Measurements from ENCODE around the gene HDGFL3.

Gene HDGFL3

DNA sequence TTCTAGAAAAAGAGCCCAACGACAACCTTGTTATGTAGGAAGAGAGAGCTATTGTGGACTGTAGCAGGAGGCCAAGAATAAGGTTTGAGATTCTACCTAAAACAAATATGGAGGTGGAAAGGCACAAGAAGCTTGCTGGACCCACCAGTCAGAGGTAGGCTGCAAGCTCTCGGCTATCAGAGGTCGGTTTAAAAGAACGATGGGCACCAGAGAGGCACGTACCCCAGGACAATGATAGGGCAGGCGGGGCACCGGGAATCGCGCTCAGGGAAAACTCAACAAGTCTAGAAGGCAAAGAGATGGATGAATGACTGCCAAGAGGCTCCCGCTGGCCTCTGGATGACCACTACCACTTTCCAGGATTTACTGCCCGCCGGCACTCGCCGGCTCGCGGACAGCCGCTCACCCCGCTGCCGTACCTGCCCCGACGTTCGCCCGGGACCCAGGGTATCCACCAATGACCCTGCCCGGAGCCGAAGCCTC, 1.1 kb downstream of the HDGFL3 start:
- ATAC-seq (ENCODE audit: low read depth) = no peak
- DNase-seq (ENCODE audit: low spot score in 2 of 2) = peak in 1 of 2 donors; percentile 16

DNA sequence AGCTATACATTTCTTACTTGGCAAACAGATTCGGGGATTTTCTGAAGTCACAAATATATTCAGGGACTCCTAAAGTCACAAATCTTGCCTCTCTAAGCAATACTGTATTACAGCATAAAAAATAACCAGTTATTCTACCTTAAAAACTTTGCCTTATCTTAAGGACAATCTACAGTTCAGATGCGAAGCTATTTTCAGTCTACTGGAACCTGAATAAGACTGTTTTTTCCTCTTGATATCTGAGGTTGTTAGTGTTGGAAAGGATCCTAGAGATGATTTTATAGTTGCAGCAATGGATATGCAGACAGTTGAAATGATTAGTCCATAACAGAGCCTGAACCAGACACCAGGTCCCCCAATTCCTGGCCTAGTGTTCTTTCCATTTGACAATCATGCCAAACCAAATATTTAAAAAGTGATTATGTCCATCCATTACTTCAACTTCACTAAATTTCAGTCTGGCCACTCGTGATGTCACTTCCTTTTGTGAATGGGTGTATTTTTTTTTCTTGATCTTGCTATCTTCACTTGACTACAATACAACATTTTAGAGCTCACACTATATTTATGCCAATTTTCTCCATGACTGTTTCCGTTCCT, 1.8 kb downstream of the HDGFL3 start:
- Mint-ChIP-seq H3K4me1 (peaks cover 2% of the 10 kb centered on the region), H3K27ac (no peak overlapping the region), H3K9me3 (no peaks in the 10 kb centered on the region), H3K4me3 (no peak overlapping the region), H3K36me3 (no peaks in the 10 kb centered on the region), H3K27me3 (peaks cover 11% of the 10 kb centered on the region)
- ATAC-seq (ENCODE audit: low read depth) (no peak), DNase-seq (ENCODE audit: low spot score in 2 of 2) (no peak)

More for the DNA sequence above, 1.1 kb downstream of the HDGFL3 start:
- Mint-ChIP-seq H3K36me3 (no peaks in the 10 kb centered on the region), H3K4me1 (peaks cover 2% of the 10 kb centered on the region), H3K27ac (no peak overlapping the region), H3K4me3 (peak overlapping the region; percentile 69), H3K9me3 (no peaks in the 10 kb centered on the region), H3K27me3 (peaks cover 11% of the 10 kb centered on the region)

DNA sequence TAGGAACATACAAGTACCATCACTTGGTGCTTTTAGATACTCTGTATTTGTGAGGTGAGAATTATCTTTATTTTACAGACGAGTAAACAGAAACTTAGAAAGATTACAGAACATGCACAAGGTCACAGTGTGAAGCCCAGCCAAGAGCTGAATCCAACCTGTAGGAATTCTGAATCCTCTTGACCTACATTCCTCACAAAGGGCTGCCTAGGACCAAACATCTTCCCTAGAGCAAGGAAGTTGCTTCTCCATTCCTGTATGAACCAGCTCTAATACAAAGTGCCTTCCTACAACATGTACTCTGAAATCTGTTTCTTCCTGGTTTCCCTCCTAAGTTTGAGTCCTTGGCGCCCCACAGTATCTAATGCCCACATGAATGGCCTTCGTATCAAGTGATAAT, 2.9 kb downstream of the HDGFL3 start:
- peaks cover 11% of the 10 kb centered on the region for H3K27me3 Mint-ChIP-seq
- H3K27ac Mint-ChIP-seq = no peak overlapping the region
- ATAC-seq (ENCODE audit: low read depth) (no peak), DNase-seq (ENCODE audit: low spot score in 2 of 2) (no peak)
- H3K4me3 Mint-ChIP-seq = no peak overlapping the region
- no peaks in the 10 kb centered on the region for H3K9me3 Mint-ChIP-seq
- peaks cover 2% of the 10 kb centered on the region for H3K4me1 Mint-ChIP-seq
- no peaks in the 10 kb centered on the region for H3K36me3 Mint-ChIP-seq

DNA sequence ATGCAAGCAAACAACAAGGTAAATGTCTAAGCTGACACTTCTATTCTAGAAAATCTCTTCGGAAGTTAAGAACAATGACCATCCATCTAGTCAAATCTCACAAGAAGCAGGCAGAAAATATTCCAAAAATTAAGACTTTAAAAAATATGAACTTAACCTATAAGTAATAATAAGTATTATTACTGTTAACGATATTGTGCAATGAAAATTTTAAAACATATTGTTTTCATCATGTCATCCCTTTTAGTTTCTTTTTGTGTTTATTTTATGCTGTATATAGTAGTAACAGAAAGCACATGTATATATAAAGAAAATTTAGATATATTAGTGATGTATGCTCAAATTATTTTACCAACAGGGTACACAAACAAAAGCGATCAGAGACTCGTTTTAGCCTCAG, 4.1 kb downstream of the HDGFL3 start:
- ATAC-seq (ENCODE audit: low read depth) = no peak

DNA sequence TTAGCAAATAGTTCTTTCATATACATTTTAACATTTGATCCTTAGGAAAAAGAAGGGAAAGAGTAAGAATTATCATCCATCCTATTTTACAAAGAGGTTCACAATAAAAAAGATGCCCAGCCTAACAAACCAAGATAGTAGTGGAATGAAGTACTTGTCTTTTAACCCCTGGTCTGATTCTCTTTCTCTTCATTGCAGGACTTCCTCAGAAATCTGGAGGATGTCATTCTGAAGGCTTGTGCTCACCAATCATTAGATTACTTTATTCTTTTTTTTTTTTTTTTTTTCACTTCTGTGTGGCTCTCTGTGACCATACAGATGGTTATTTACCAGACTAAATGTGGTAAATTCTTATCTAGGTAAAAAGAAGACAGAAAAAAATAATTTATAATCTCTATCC, 7.0 kb downstream of the HDGFL3 start:
- Mint-ChIP-seq H3K4me3 (no peak overlapping the region), H3K27ac (no peak overlapping the region), H3K27me3 (peaks cover 4% of the 10 kb centered on the region), H3K9me3 (no peaks in the 10 kb centered on the region), H3K36me3 (no peaks in the 10 kb centered on the region), H3K4me1 (no peaks in the 10 kb centered on the region)
- DNase-seq (ENCODE audit: low spot score in 2 of 2) (no peak), ATAC-seq (ENCODE audit: low read depth) (no peak)

More for the DNA sequence above, 4.1 kb downstream of the HDGFL3 start:
- Mint-ChIP-seq H3K4me3 (no peak overlapping the region), H3K27me3 (peaks cover 11% of the 10 kb centered on the region), H3K36me3 (no peaks in the 10 kb centered on the region), H3K9me3 (no peaks in the 10 kb centered on the region), H3K27ac (no peak overlapping the region), H3K4me1 (peaks cover 2% of the 10 kb centered on the region)
- DNase-seq (ENCODE audit: low spot score in 2 of 2) = no peak

DNA sequence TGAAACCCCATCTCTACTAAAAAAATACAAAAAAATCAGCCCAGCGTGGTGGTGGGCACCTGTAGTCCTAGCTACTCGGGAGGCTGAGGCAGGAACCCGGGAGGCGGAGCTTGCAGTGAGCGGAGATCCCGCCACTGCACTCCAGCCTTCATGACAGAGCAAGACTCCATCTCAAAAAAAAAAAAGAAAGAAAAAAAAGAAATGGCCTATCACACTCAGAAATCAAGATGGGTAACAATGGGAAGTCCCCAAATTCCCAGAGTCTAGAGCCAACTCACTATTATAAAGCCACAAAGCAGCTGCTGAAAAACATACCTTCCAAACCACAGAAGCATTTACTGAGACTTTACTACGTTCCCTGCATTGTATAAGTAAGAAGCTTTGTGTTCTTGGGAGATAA, 7.5 kb downstream of the HDGFL3 start:
- Mint-ChIP-seq H3K9me3 (no peaks in the 10 kb centered on the region), H3K4me3 (no peak overlapping the region), H3K27ac (no peak overlapping the region), H3K27me3 (peaks cover 4% of the 10 kb centered on the region), H3K4me1 (no peaks in the 10 kb centered on the region), H3K36me3 (no peaks in the 10 kb centered on the region)
- ATAC-seq (ENCODE audit: low read depth) (no peak), DNase-seq (ENCODE audit: low spot score in 2 of 2) (no peak)

DNA sequence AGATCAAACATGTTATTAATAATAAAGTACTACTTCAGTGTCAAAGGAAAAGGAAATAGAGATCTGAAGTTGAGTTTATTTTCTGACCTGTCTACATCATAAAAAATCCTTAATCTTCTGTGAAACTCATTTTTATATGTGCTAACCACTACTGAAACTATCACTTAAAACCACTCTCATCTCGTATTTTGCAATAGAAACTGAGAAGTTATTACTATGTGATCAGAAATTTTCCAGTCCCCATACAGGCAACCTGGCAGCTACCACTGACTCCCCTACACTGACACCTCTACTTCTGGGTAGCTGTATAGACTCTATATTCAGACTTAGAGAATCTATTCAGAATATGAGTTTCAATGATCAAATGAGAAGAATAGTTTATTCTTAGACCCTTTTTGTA, 8.3 kb downstream of the HDGFL3 start:
- DNase-seq (ENCODE audit: low spot score in 2 of 2) = no peak
- no peak overlapping the region for H3K27ac Mint-ChIP-seq

DNA sequence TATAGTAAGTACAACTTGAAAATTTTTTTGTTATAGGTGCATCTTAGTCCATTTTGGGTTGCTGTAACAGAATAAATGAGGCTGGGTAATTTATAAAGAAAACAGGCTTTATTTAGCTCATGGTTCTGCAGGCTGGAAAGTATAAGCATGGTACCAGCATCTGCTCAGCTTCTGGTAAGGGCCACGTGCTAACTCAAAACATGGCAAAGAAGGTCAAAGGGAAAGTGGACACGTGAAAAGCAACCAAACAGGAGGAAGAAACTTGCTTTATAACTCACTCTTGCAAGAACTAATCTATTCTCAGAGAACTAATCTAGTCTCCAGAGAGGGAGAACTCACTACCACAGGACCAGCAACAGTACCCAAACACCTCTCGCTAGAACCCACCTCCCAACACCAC, 9.1 kb downstream of the HDGFL3 start:
- no peak for DNase-seq (ENCODE audit: low spot score in 2 of 2)
- Mint-ChIP-seq H3K27ac (no peak overlapping the region), H3K4me1 (no peaks in the 10 kb centered on the region), H3K27me3 (peaks cover 7% of the 10 kb centered on the region), H3K9me3 (no peaks in the 10 kb centered on the region), H3K4me3 (no peak overlapping the region), H3K36me3 (no peaks in the 10 kb centered on the region)
- ATAC-seq (ENCODE audit: low read depth) = no peak

More for the DNA sequence above, 8.3 kb downstream of the HDGFL3 start:
- Mint-ChIP-seq H3K9me3 (no peaks in the 10 kb centered on the region), H3K4me3 (no peak overlapping the region), H3K36me3 (no peaks in the 10 kb centered on the region), H3K4me1 (no peaks in the 10 kb centered on the region), H3K27me3 (peaks cover 6% of the 10 kb centered on the region)
- ATAC-seq (ENCODE audit: low read depth) = no peak

DNA sequence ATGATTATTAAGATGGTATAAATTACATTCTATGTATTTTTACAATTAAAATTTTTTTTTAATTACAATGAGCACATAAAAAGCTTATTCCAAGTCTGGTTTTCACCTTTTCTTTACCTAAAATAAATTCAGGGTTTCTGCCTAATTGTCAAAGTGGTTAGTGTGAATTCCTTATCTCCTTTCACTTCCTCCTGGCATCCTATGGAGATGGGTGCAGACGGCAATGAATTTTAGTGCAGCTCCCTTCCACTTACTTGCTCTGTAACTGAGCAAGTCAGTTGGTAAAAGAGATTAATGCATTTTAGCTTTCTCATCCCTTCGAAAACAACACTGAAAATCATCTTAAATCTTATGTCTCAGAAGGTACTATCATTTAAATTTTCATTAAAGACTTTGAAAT, 13.1 kb downstream of the HDGFL3 start:
- no peak for DNase-seq (ENCODE audit: low spot score in 2 of 2)
- Mint-ChIP-seq H3K4me3 (no peak overlapping the region), H3K36me3 (no peaks in the 10 kb centered on the region), H3K27ac (no peak overlapping the region), H3K9me3 (no peaks in the 10 kb centered on the region), H3K27me3 (peaks cover 12% of the 10 kb centered on the region), H3K4me1 (no peaks in the 10 kb centered on the region)
- no peak for ATAC-seq (ENCODE audit: low read depth)

DNA sequence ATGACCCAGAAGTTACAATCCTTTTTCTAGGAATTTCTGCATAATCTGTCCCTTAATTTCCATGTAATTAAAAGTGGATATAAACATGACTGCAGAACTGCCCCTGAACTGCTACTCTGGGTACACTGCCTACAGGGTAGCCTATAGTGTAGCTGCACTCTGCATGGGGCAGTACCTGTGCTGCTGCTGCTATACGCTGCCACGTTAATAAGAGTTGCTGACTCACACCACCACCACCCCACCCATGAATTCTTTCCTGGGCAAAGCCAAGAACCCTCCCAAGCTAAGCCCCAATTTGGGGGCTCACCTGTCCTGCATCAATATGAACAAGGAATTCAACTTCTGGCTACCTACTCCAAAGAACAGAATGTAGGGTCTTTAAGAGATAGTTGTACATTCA, 13.9 kb downstream of the HDGFL3 start:
- Mint-ChIP-seq H3K4me1 (no peaks in the 10 kb centered on the region), H3K9me3 (no peaks in the 10 kb centered on the region), H3K27me3 (peaks cover 14% of the 10 kb centered on the region), H3K27ac (no peak overlapping the region), H3K36me3 (no peaks in the 10 kb centered on the region), H3K4me3 (no peak overlapping the region)
- ATAC-seq (ENCODE audit: low read depth) (no peak), DNase-seq (ENCODE audit: low spot score in 2 of 2) (no peak)

DNA sequence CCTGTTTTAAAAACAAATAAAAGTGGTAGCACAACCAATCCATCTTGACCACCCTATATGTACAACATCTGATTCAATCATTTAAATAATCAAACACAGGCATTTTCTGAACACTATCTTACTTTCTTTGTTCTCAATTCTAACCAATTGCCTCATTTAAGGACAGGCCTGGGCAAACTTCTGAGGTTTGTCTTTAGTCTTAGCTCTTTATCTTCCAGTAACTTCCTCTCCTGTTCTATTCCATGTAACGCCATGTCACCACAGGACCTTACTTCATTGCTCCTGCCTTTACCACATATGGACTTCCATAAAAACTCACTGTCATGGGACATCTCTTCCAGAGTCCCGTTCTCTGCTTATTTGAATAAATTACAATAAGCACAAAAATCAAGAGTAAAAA, 14.9 kb downstream of the HDGFL3 start:
- Mint-ChIP-seq H3K4me3 (no peak overlapping the region), H3K36me3 (no peaks in the 10 kb centered on the region), H3K4me1 (no peaks in the 10 kb centered on the region), H3K27ac (no peak overlapping the region), H3K27me3 (peaks cover 16% of the 10 kb centered on the region), H3K9me3 (peaks cover 1% of the 10 kb centered on the region)
- ATAC-seq (ENCODE audit: low read depth) (no peak), DNase-seq (ENCODE audit: low spot score in 2 of 2) (no peak)

DNA sequence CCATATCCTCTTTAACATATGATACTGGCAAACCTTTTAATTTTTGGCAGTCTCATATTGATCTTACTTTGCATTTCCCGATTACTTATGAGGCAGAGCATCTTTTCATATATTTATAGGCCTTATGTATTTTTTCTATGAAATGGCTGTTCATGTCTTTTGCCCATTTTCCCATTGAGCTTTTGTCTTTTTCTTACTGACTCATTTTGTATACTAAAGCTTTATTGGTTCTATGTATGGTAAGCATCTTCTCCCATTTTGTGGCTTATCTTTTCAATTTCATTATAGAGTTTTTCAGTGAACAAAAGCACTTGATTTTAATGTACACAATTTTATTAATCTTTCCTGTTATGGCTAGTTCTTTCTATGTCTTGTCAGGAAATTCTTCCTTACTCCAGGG, 17.2 kb downstream of the HDGFL3 start:
- peaks cover 1% of the 10 kb centered on the region for H3K9me3 Mint-ChIP-seq
- ATAC-seq (ENCODE audit: low read depth) = no peak
- H3K27ac Mint-ChIP-seq = no peak overlapping the region
- peaks cover 15% of the 10 kb centered on the region for H3K27me3 Mint-ChIP-seq
- no peaks in the 10 kb centered on the region for H3K4me1 Mint-ChIP-seq
- no peaks in the 10 kb centered on the region for H3K36me3 Mint-ChIP-seq
- H3K4me3 Mint-ChIP-seq = no peak overlapping the region
- DNase-seq (ENCODE audit: low spot score in 2 of 2) = no peak

DNA sequence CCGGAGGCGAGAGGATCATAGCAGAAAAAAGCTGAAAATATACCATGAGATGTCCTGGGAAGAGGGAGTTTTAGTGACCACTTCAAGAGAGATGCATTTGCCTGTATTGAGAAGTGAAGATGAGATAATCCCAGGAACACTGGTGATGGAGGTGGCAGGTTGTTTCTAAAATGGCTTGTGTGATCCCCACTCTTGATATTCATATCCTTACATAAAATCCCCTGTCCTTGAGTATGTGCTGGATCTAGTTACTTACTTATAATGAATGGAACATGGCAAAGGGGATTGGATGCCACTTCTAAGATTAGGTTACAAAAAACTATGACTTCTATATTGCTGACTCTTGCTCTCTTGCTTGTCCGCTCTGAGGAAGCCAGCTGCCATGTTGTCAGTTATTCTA, 22.1 kb downstream of the HDGFL3 start:
- no peaks in the 10 kb centered on the region for H3K36me3 Mint-ChIP-seq
- no peak for DNase-seq (ENCODE audit: low spot score in 2 of 2)
- peaks cover 1% of the 10 kb centered on the region for H3K9me3 Mint-ChIP-seq
- no peak for ATAC-seq (ENCODE audit: low read depth)
- peaks cover 4% of the 10 kb centered on the region for H3K27me3 Mint-ChIP-seq
- no peaks in the 10 kb centered on the region for H3K4me1 Mint-ChIP-seq
- no peak overlapping the region for H3K4me3 Mint-ChIP-seq
- H3K27ac Mint-ChIP-seq = no peak overlapping the region

DNA sequence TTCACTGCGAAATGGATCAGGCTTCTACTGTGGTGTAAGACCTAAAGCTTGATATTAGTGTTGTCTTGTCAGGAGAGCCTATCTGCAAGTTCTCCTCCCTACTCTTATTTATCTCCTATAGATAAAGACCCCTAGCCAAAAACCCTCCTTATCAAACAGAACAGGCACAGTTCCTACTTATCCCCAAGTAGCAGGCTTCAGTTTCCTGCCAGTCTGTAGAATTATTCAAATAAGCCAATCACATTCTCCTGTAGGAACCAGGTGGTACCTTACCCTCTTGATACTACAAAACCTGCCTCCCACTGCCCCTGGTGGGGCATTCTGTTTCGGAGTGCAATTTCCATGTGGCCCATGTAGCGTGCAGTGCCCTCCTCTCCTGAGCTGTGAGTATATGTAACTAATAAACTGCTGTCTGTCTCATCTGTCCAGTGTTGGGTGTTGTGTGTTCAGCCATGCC, 28.7 kb downstream of the HDGFL3 start:
- no peaks in the 10 kb centered on the region for H3K36me3 Mint-ChIP-seq
- no peaks in the 10 kb centered on the region for H3K4me1 Mint-ChIP-seq
- H3K9me3 Mint-ChIP-seq = no peaks in the 10 kb centered on the region
- DNase-seq (ENCODE audit: low spot score in 2 of 2) = no peak
- peaks cover 2% of the 10 kb centered on the region for H3K27me3 Mint-ChIP-seq
- no peak overlapping the region for H3K4me3 Mint-ChIP-seq
- ATAC-seq (ENCODE audit: low read depth) = no peak
- no peak overlapping the region for H3K27ac Mint-ChIP-seq

DNA sequence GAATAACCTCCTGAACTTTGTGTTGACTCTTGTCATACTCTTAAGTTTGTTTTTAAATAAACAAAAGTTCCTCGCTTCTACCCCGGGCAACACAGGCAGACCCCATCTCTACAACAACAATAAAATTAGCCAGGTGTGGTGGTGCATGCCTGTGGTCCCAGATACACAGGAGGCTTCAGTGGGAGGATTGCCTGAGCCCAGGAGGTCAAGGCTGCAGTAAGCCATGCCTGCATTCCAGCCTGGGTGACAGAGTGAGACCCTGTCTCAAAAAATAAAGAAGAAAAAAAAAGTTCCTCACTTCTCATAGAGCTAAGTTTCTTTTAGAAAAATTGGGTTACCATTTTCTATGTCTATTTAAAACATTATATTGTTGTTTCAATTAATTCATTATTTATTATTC, 29.2 kb downstream of the HDGFL3 start:
- no peak for ATAC-seq (ENCODE audit: low read depth)
- no peak for DNase-seq (ENCODE audit: low spot score in 2 of 2)
- Mint-ChIP-seq H3K36me3 (no peaks in the 10 kb centered on the region), H3K4me3 (no peak overlapping the region), H3K9me3 (no peaks in the 10 kb centered on the region), H3K27ac (no peak overlapping the region), H3K27me3 (peaks cover 2% of the 10 kb centered on the region), H3K4me1 (no peaks in the 10 kb centered on the region)

Measured in memory B cell (primary cell).